ENCODE measurements around the gene CACNA1D. TPM values are rescaled to one million over a fixed set of nuclear protein-coding genes. Genes with fewer than 3 reads are reported as not detected.

The CACNA1D gene
- total and polyA plus RNA-seq, 8 donors: 0.31 to 36.5 (median 12.5) TPM

DNA sequence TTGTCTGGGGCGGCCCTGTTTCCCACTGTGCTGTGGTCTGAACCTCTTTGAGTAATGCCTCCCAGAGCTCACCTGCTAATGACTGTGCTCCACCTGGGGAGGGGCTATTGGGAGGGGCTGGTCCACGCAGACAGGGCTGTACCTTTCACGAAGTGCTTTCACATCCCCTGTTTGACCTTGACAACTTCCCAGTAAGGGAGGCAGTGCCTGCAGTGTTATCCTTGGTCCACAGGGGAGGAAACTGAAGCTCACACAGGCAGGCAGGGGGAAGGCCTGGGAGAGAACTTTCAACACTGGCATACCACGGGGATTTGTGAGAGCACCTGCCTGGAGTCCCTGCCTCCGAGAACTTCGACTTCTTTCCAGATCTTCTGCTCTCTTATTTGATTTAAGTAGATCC is 91.2 kb downstream of the CACNA1D start:
- no peak for DNase-seq
- Histone ChIP-seq H3K9me3 (no peaks in the 10 kb centered on the region), H3K4me1 (no peaks in the 10 kb centered on the region), H3K36me3 (no peaks in the 10 kb centered on the region), H3K27ac (no peak overlapping the region), H3K4me3 (no peak overlapping the region), H3K27me3 (no peaks in the 10 kb centered on the region)
- 76 to 82% (median 77%) methylated on average over 5 to 6 of the region's 6 CpGs for WGBS, 5 donors
- intact Hi-C loops (cut with DNase I; ENCODE audit: low total_unique reads): no loop called here
- TF ChIP-seq CTCF (IDR thresholded peaks at IDR 0.05): no peak
- TF ChIP-seq POLR2A (IDR thresholded peaks at IDR 0.05): no peak
- TF ChIP-seq EP300 (IDR thresholded peaks at IDR 0.05): no peak
- TF ChIP-seq POLR2AphosphoS5 (IDR thresholded peaks at IDR 0.05): no peak

GRCh38 chr3:53588122-53588521 is 93.7 kb downstream of the CACNA1D start:
- no peak for DNase-seq
- TF ChIP-seq EP300 (IDR thresholded peaks at IDR 0.05) (no peak), CTCF (IDR thresholded peaks at IDR 0.05) (no peak), POLR2AphosphoS5 (IDR thresholded peaks at IDR 0.05) (no peak), POLR2A (IDR thresholded peaks at IDR 0.05) (no peak)
- no peak overlapping the region for H3K27ac ChIP-seq
- H3K36me3 ChIP-seq: no peaks in the 10 kb centered on the region
- intact Hi-C loops (cut with DNase I; ENCODE audit: low total_unique reads): no loop called here
- H3K4me3 ChIP-seq: no peak overlapping the region
- WGBS, 5 donors: 64 to 80% (median 73%) methylated on average over 4 of the region's 4 CpGs
- H3K9me3 ChIP-seq: no peaks in the 10 kb centered on the region
- H3K27me3 ChIP-seq: no peaks in the 10 kb centered on the region
- H3K4me1 ChIP-seq: no peaks in the 10 kb centered on the region

GRCh38 chr3:53589201-53589600 is 94.8 kb downstream of the CACNA1D start:
- Histone ChIP-seq H3K4me3 (no peak overlapping the region), H3K9me3 (no peaks in the 10 kb centered on the region), H3K27me3 (no peaks in the 10 kb centered on the region), H3K27ac (no peak overlapping the region), H3K36me3 (no peaks in the 10 kb centered on the region), H3K4me1 (no peaks in the 10 kb centered on the region)
- intact Hi-C loops (cut with DNase I; ENCODE audit: low total_unique reads): no loop called here
- TF ChIP-seq CTCF (IDR thresholded peaks at IDR 0.05): no peak
- no peak for TF ChIP-seq POLR2A (IDR thresholded peaks at IDR 0.05)
- no peak for TF ChIP-seq EP300 (IDR thresholded peaks at IDR 0.05)
- no peak for TF ChIP-seq POLR2AphosphoS5 (IDR thresholded peaks at IDR 0.05)
- no peak for DNase-seq
- 90 to 93% (median 92%) methylated on average over 12 of the region's 12 CpGs for WGBS, 5 donors

GRCh38 chr3:53589806-53590205 is 95.4 kb downstream of the CACNA1D start:
- Histone ChIP-seq H3K27me3 (no peaks in the 10 kb centered on the region), H3K9me3 (no peaks in the 10 kb centered on the region), H3K27ac (no peak overlapping the region), H3K4me1 (no peaks in the 10 kb centered on the region), H3K4me3 (no peak overlapping the region), H3K36me3 (no peaks in the 10 kb centered on the region)
- intact Hi-C loops (cut with DNase I; ENCODE audit: low total_unique reads): no loop called here
- TF ChIP-seq CTCF (IDR thresholded peaks at IDR 0.05): no peak
- no peak for TF ChIP-seq EP300 (IDR thresholded peaks at IDR 0.05)
- TF ChIP-seq POLR2A (IDR thresholded peaks at IDR 0.05): no peak
- no peak for TF ChIP-seq POLR2AphosphoS5 (IDR thresholded peaks at IDR 0.05)
- no peak for DNase-seq
